Hematopoietic multipotent progenitor cell (in vitro differentiated cells): ENCODE measurements around the gene LRRFIP2. TPM values are rescaled to one million over a fixed set of nuclear protein-coding genes. Genes with fewer than 3 reads are reported as not detected.
"Not testable (repeated sequence)": the region's sequence is repeated elsewhere in the genome, so short reads cannot be mapped to it uniquely, and the experiment has no call there.

Experiments
- DNase-seq, 3 donors: peaks; one replicate each; pipeline ENCODE4 v3.0.0-alpha.2; 2011 to 2015; ENCODE audit warnings: low read depth in 2 of 3, low spot score in 2 of 3
- total RNA-seq: library from RNA; depleted of rRNA; stranded (reverse); fragments of >200 nt; gene quantifications from one replicate; pipeline ENCODE4 v1.2.3, GENCODE V29; 2012

Gene LRRFIP2
- total RNA-seq, 1 donor = 34.7 TPM

DNA sequence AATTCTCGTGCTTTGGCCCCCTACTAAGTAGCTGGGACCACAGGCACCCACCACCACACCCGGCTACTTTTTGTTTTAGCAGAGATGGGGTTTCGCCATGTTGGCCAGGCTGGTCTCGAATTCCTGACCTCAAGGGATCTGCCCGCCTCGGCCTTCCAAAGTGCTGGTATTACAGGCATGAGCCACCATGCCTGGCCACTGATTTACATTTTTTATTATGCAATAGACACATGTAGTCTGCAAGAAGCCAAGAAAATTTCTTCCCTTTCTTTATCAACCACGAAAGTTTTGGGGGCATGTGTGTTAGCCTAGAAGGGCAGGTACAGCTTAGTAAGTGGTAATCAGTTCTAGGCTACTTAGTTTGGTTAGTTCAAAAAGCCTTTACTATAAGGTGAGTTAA is 51.1 kb downstream of the LRRFIP2 start:
- no peak for DNase-seq

DNA sequence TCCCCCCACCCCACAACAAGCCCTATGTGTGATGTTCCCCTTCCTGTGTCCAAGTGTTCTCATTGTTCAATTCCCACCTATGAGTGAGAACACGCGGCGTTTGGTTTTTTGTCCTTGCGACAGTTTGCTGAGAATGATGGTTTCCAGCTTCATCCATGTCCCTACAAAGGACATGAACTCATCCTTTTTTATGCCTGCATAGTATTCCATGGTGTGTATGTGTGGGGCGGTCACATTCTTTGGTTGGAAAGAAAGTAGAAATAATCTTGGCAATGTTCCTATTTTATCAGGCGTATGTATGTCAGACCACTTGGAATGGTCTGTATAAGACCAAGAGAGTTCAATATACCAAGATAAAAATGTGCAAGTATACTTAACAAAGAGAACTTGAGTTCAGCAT is 52.3 kb downstream of the LRRFIP2 start:
- DNase-seq = not testable (repeated sequence)

DNA sequence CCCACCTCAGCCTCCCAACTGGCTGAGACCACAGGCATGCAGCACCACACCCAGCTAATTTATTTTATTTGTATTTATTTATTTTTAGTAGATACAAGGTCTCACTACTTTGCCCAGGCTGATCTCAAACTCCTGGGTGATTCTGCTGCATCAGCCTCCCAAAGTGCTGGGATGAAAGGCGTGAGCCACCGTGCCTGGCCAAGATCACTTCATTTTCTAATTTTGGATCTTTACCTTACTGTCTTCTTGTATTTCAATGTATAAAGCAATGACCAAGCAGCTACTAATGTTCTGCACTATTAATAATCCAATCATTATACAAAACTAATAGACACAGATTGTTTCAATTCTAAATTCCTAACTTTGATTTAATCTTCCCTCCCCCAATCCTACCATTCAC is 56.2 kb downstream of the LRRFIP2 start:
- no peak for DNase-seq

DNA sequence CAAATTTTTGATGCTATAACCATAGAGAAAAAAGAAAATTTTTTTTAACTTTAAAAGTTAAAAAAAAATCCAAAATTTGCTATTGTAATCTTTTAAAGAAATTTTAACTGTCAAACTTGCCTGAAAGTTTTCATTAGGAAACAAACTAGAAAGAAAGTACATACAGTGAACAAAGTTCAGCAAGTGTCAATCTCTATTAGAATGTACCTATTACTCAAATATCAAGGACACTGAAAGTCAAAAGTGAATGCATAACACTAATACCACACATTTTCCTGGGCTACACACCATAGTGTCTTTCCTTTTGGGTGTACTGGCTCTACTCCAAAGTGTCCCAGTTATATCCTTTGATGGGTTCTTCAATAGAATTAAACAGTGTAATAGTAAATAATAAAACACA is 56.8 kb downstream of the LRRFIP2 start:
- no peak for DNase-seq

GRCh38 chr3:37116998-37117397 is 57.4 kb downstream of the LRRFIP2 start:
- no peak for DNase-seq

DNA sequence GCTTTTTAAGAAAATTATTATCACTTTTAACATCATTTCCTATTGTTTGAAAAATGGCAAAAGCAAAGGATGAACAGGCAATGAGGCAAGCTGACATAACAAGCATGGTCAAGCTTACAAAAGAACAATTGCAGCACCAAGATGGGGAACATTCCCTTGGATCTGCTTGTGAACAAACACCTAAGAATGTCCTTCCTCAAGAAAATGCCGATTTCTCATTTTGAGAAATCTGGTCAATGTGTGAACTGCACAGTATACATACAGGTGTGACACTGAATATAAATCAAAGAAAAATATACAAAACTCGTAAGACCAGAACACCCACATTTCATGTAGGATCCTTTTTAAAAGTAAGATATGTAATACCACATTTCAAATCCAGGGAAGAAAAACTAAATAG is 58.9 kb downstream of the LRRFIP2 start:
- DNase-seq = no peak

DNA sequence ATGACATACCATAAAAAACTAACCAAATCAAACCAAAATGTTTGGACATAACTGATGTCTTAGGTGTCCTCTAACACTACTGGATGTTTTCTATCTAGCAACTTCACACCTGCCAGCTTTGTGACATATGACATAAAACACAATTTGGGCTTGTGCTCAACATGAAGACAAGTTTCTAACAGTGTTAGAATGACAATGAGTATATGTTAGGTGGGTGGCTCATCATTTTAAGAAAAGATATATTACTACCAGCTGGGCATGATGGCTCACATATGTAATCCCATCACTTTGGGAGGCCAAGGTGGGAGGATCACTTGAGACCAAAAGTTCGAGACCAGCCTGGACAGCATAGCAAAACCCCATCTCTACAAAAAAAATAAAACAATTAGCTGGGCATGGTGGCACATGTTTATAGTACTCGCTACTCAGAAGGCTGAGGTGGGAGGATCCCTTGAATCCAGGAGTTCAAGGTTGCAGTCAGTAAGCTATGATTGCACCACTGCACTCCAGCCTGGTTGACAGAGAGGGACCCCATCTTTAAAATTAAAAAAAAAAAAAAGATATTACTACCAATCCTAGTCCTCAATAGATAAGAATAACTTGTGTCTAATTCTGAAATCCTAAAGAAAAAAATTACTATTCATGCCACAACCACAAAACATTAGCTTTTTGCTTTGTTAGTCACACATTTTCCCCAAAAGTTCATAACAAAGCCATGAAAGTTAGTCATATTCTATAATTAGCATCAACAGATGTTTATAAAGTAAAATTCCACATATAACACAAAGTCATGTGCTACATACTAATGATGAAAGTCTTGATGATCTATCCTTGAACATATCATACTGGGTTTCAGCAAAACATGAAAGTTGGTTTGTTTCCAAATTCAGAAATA is 59.9 kb downstream of the LRRFIP2 start:
- DNase-seq = no peak

DNA sequence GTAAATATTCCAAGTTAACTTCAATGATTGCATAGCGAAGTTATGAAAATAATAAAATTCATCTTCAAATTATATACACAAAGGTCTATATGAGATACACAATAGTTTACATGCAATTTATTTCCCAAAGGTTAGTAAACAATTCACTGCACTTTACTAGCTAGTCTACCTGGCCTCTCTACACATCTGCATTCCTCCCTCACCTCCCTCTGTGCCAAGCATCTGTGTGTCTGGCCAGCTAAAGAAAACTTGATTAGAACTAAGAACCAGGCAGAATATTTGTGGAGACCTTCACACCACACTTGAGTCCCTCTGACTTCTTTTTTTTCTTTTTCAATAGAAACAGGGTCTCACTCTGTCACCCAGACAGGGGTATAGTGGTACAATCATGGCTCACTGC is 61.4 kb downstream of the LRRFIP2 start:
- no peak for DNase-seq

DNA sequence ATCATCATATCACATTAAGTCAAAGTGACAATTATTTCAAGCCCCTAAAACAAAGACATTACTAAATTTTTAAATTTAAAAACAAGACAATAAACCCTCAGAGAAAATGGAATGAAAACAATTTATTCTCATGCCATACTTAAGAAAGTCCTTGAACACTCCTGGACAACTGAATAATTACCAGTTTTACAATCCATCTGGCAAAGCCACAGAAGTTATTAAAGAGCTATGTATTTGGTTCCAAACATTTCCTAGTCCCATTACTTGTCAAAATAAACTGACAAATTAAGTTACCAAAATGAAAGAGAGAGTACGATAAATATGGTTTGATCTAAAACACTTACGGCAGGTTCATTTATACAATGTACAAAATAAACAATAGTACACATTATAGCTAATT is 63.2 kb downstream of the LRRFIP2 start:
- DNase-seq = no peak

DNA sequence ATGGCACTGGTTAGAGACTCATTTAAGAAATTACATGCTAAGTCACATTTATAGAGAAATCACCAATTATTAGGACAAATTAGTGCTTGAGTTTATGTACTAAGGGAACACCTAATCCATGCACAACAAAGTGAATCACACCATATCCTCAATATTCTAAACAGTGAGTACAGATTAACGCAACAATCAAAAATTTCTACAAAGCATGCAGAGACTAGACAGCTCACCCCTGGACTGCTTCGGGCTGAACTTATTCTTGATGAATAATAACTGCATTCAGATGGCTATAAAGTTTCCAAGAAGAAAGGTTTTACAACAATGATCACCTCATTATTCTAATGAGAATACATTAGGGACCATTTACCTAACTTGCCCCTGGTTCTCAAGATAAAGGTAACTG is 66.5 kb downstream of the LRRFIP2 start:
- DNase-seq = no peak

GRCh38 chr3:37103103-37103808 is 71.1 kb downstream of the LRRFIP2 start:
- no peak for DNase-seq

DNA sequence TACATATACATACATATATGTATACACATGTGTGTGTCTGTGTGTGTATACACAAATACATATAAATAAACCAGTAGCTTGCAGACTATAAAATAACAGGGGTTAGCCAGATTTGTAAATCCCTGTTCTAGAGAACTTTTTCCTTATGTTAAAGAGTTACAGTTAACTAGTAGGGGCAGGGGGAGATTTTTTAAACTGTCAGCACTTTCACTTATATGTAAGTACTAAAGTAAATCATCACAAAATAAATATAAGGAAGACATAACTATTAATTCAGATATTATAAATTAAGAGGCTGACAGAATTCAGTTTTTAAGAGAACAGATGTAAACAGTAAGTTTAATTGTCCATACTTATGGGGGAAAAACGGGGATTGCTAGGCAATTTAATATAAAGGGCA is 74.0 kb downstream of the LRRFIP2 start:
- DNase-seq = no peak

GRCh38 chr3:37099469-37099868 is 74.9 kb downstream of the LRRFIP2 start:
- no peak for DNase-seq

GRCh38 chr3:37098884-37099283 is 75.5 kb downstream of the LRRFIP2 start:
- no peak for DNase-seq

- DNase-seq = no peak
Measured at GRCh38 chr3:37097776-37098175, 76.6 kb downstream of the LRRFIP2 start.

DNA sequence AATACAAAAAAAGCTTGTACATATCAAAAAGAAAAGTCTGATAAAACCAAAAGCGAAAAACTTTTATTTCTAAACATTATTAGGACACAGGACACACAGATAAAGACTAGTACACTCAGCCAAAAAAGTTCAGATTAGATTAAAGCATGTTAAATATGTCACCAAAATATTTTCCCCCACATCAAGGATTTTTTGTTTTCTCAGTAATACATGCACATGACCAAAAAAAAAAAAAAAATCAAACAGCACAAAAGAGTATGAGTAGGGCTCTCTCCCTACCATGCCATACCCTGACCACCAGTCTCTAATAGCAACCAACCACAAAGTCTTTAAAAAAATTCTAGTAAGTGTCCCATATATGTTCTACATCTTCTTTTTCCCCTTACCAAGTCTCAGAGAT is 77.4 kb downstream of the LRRFIP2 start:
- peak in 1 of 3 donors; percentile 28 for DNase-seq

DNA sequence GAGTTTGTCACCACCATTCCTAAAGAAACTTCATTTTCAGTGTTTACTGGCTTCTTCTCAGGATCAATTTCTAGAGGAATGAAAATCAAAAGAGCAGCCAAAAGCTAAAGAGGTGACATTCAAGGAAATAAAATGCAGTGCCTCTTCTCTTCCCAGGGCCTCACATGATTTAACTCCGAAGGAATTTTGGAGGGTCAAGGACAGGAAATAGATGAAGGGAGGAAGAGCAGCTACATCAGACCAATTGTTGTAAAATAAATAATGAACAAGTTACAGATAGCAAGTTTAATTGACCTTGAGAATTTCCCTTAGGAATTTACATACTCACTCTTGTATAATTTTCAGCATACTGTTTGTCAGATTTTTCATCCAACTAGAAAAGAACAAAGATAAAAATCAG is 78.1 kb downstream of the LRRFIP2 start:
- no peak for DNase-seq

DNA sequence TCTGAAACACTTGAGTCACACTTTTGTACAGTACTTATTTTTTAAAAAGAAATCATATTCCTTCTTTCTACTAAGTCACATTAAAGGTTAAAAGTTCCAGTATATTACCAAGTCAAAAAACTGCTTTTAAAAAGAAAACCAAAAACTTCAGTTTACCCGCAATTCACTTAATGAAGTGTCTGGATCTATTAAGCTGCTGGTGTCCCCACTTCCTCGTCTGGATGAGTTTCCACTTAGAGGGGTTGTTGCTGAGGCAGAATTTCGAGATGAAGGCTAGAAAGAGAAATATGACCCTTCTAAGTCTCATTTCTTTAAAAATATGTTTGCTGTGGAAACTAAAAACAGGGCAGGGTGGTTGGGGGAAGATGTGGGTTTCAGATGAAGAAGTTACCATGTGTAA is 79.7 kb downstream of the LRRFIP2 start:
- peak in 1 of 3 donors; percentile 26 for DNase-seq

- DNase-seq = no peak
Measured at GRCh38 chr3:37093481-37093880, 80.9 kb downstream of the LRRFIP2 start.

GRCh38 chr3:37092484-37092883 is 81.9 kb downstream of the LRRFIP2 start:
- DNase-seq = no peak

DNA sequence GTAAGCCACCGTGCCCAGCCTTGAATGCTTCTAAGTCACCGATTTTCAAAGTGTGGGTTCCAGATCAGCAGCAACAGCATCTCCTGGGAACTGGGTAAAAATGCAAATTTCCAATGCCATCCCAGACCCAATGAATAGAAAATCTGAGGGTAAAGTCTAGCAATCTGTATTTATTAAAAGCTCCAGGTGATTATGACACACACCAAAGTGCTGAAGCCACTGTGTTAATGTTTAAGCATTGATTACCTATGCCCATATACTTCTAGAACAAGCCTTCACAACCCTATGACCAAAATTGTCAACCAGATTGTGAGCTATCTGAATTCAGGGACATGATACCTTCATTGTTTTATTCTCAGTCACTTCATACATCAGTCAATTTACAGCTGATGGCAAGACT is 86.5 kb downstream of the LRRFIP2 start:
- no peak for DNase-seq

DNA sequence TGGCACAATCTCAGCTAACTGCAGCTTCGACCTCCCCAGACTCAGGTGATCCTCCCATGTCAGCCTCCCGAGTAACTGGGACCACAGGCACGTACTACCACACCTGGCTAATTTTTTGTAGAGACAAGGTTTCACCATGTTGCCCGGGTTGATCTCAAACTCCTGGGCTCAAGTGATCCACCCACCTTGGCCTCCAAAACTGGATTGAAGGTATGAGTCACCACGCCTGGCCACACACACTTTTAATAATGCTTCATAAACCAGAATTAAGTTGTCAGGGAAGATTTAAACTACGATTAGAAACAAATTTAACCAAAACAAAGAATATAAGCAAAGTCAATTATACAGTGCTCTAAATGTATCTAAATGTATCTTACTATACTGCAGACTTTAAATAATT is 87.5 kb downstream of the LRRFIP2 start:
- DNase-seq = no peak
